Vagina (tissue), 2 donors: ENCODE results near the gene SLC15A1.

Experiments used
- POLR2A ChIP-seq, 2 donors: fragments of 450-650 bp; IDR thresholded peaks; one replicate each; pipeline ENCODE4 v1.6.1; 2017; ENCODE audit warnings: antibody characterized with exemption in 2 of 2, mild to moderate bottlenecking in 2 of 2, moderate library complexity in 2 of 2
- TF ChIP-seq, protein P1 (sequence below), 3 experiments: fragments of 450-650 bp in 2 of 3; fragments of 200-600 bp in 1 of 3; sonication (generic) in 1 of 3; IDR thresholded peaks; one replicate each; pipeline ENCODE4 v1.5.1; 2017 to 2019; ENCODE audit warnings: antibody characterized with exemption in 3 of 3, mild to moderate bottlenecking in 2 of 3, moderate library complexity in 2 of 3

GRCh38 chr13:98785405-98785804 lies 32.9 kb upstream of the SLC15A1 start:
- TF ChIP-seq, protein P1, sequence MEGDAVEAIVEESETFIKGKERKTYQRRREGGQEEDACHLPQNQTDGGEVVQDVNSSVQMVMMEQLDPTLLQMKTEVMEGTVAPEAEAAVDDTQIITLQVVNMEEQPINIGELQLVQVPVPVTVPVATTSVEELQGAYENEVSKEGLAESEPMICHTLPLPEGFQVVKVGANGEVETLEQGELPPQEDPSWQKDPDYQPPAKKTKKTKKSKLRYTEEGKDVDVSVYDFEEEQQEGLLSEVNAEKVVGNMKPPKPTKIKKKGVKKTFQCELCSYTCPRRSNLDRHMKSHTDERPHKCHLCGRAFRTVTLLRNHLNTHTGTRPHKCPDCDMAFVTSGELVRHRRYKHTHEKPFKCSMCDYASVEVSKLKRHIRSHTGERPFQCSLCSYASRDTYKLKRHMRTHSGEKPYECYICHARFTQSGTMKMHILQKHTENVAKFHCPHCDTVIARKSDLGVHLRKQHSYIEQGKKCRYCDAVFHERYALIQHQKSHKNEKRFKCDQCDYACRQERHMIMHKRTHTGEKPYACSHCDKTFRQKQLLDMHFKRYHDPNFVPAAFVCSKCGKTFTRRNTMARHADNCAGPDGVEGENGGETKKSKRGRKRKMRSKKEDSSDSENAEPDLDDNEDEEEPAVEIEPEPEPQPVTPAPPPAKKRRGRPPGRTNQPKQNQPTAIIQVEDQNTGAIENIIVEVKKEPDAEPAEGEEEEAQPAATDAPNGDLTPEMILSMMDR (IDR thresholded peaks at IDR 0.05): no peak
- TF ChIP-seq POLR2A (IDR thresholded peaks at IDR 0.05): no peak
